ENCODE results near the gene DYNLL1. TPM values are rescaled to one million over a fixed set of nuclear protein-coding genes. Genes with fewer than 3 reads are reported as not detected.

DYNLL1 gene
- total and polyA plus RNA-seq, 2 experiments from 2014 or later: 310 to 868 TPM

Small RNAs within 50 kb of the gene (small RNA-seq; reads per million reads assigned to genes)
- not detected for gene RF00019 (ENCODE audit: low replicate concordance)

Other genes starting within 250 kb of the DYNLL1 start
- gene PXN, start 230.4 kb upstream of the DYNLL1 start, total RNA-seq (2014; rRNA removed; shearing (Covaris generic)): 69.3 and 76.0 TPM in 2 replicates
- 38.4 and 39.0 TPM in 2 replicates for gene PXN, start 230.4 kb upstream of the DYNLL1 start, polyA plus RNA-seq (2016; fragmentation: Nextera tagmentation; extraction: Ambion mirVana)
- under 0.01 TPM in 1 of 2 replicates, not detected in the other for gene RNU4-2, start 204.2 kb upstream of the DYNLL1 start, total RNA-seq (2014; rRNA removed; shearing (Covaris generic))
- gene RNU4-2, start 204.2 kb upstream of the DYNLL1 start, polyA plus RNA-seq (2016; fragmentation: Nextera tagmentation; extraction: Ambion mirVana): 9.5 TPM in 1 of 2 replicates, not detected in the other
- under 0.01 TPM in 1 of 2 replicates, not detected in the other for gene RNU4-1, start 202.9 kb upstream of the DYNLL1 start, total RNA-seq (2014; rRNA removed; shearing (Covaris generic))
- gene RNU4-1, start 202.9 kb upstream of the DYNLL1 start, polyA plus RNA-seq (2016; fragmentation: Nextera tagmentation; extraction: Ambion mirVana): 6.0 and 6.4 TPM in 2 replicates
- 0.78 and 2.0 TPM in 2 replicates for gene SIRT4, start 193.8 kb upstream of the DYNLL1 start, total RNA-seq (2014; rRNA removed; shearing (Covaris generic))
- gene SIRT4, start 193.8 kb upstream of the DYNLL1 start, polyA plus RNA-seq (2016; fragmentation: Nextera tagmentation; extraction: Ambion mirVana): 3.0 and 4.1 TPM in 2 replicates
- not detected in 2 replicates for gene PLA2G1B, start 168.3 kb upstream of the DYNLL1 start, total RNA-seq (2014; rRNA removed; shearing (Covaris generic))
- not detected in 2 replicates for gene PLA2G1B, start 168.3 kb upstream of the DYNLL1 start, polyA plus RNA-seq (2016; fragmentation: Nextera tagmentation; extraction: Ambion mirVana)
- gene MSI1, start 126.9 kb upstream of the DYNLL1 start, total RNA-seq (2014; rRNA removed; shearing (Covaris generic)): 8.1 and 12.8 TPM in 2 replicates
- 16.9 and 19.2 TPM in 2 replicates for gene MSI1, start 126.9 kb upstream of the DYNLL1 start, polyA plus RNA-seq (2016; fragmentation: Nextera tagmentation; extraction: Ambion mirVana)
- 393 and 422 TPM in 2 replicates for gene COX6A1, start 58.0 kb upstream of the DYNLL1 start, total RNA-seq (2014; rRNA removed; shearing (Covaris generic))
- 1,484 and 1,643 TPM in 2 replicates for gene COX6A1, start 58.0 kb upstream of the DYNLL1 start, polyA plus RNA-seq (2016; fragmentation: Nextera tagmentation; extraction: Ambion mirVana)
- gene TRIAP1, start 49.7 kb upstream of the DYNLL1 start, total RNA-seq (2014; rRNA removed; shearing (Covaris generic)): 53.4 and 61.8 TPM in 2 replicates
- gene TRIAP1, start 49.7 kb upstream of the DYNLL1 start, polyA plus RNA-seq (2016; fragmentation: Nextera tagmentation; extraction: Ambion mirVana): 94.0 and 94.2 TPM in 2 replicates
- 16.7 and 18.5 TPM in 2 replicates for gene GATC, start 49.7 kb upstream of the DYNLL1 start, total RNA-seq (2014; rRNA removed; shearing (Covaris generic))
- 14.9 and 20.1 TPM in 2 replicates for gene GATC, start 49.7 kb upstream of the DYNLL1 start, polyA plus RNA-seq (2016; fragmentation: Nextera tagmentation; extraction: Ambion mirVana)
- gene SRSF9, start 26.4 kb upstream of the DYNLL1 start, total RNA-seq (2014; rRNA removed; shearing (Covaris generic)): 202 and 250 TPM in 2 replicates
- 436 and 481 TPM in 2 replicates for gene SRSF9, start 26.4 kb upstream of the DYNLL1 start, polyA plus RNA-seq (2016; fragmentation: Nextera tagmentation; extraction: Ambion mirVana)
- gene COQ5, start 33.0 kb downstream of the DYNLL1 start, total RNA-seq (2014; rRNA removed; shearing (Covaris generic)): 32.5 and 32.6 TPM in 2 replicates
- 30.7 and 32.4 TPM in 2 replicates for gene COQ5, start 33.0 kb downstream of the DYNLL1 start, polyA plus RNA-seq (2016; fragmentation: Nextera tagmentation; extraction: Ambion mirVana)
- gene RNF10, start 38.2 kb downstream of the DYNLL1 start, total RNA-seq (2014; rRNA removed; shearing (Covaris generic)): 90.4 and 113 TPM in 2 replicates
- gene RNF10, start 38.2 kb downstream of the DYNLL1 start, polyA plus RNA-seq (2016; fragmentation: Nextera tagmentation; extraction: Ambion mirVana): 149 and 154 TPM in 2 replicates
- 52.4 and 55.6 TPM in 2 replicates for gene POP5, start 85.3 kb downstream of the DYNLL1 start, total RNA-seq (2014; rRNA removed; shearing (Covaris generic))
- gene POP5, start 85.3 kb downstream of the DYNLL1 start, polyA plus RNA-seq (2016; fragmentation: Nextera tagmentation; extraction: Ambion mirVana): 131 and 140 TPM in 2 replicates
- gene CABP1, start 144.5 kb downstream of the DYNLL1 start, total RNA-seq (2014; rRNA removed; shearing (Covaris generic)): 5.2 and 7.0 TPM in 2 replicates
- gene CABP1, start 144.5 kb downstream of the DYNLL1 start, polyA plus RNA-seq (2016; fragmentation: Nextera tagmentation; extraction: Ambion mirVana): 4.7 and 5.1 TPM in 2 replicates
- gene MLEC, start 191.0 kb downstream of the DYNLL1 start, total RNA-seq (2014; rRNA removed; shearing (Covaris generic)): 217 and 225 TPM in 2 replicates
- gene MLEC, start 191.0 kb downstream of the DYNLL1 start, polyA plus RNA-seq (2016; fragmentation: Nextera tagmentation; extraction: Ambion mirVana): 257 and 264 TPM in 2 replicates
- 48.2 and 51.3 TPM in 2 replicates for gene UNC119B, start 214.3 kb downstream of the DYNLL1 start, total RNA-seq (2014; rRNA removed; shearing (Covaris generic))
- 9.9 and 11.7 TPM in 2 replicates for gene UNC119B, start 214.3 kb downstream of the DYNLL1 start, polyA plus RNA-seq (2016; fragmentation: Nextera tagmentation; extraction: Ambion mirVana)
- 5.7 and 7.7 TPM in 2 replicates for gene ACADS, start 229.7 kb downstream of the DYNLL1 start, total RNA-seq (2014; rRNA removed; shearing (Covaris generic))
- gene ACADS, start 229.7 kb downstream of the DYNLL1 start, polyA plus RNA-seq (2016; fragmentation: Nextera tagmentation; extraction: Ambion mirVana): 3.1 and 4.2 TPM in 2 replicates

Measured in GM23338 (cell line).